Cortex of kidney (tissue), 1 donor: ENCODE measurements around the gene PEPD.

Experiments used
- DNase-seq: peaks from one replicate; lab custom pipeline; 2025; lab: John Stamatoyannopoulos, UW

PEPD gene

GRCh38 chr19:33472691-33473652 is 48.6 kb downstream of the PEPD start:
- no peak for DNase-seq

- no peak for DNase-seq
Measured at GRCh38 chr19:33472226-33472625, 49.4 kb downstream of the PEPD start.

GRCh38 chr19:33471111-33471996 is 50.2 kb downstream of the PEPD start:
- no peak for DNase-seq

- DNase-seq: no peak
Measured at GRCh38 chr19:33470686-33471085, 50.9 kb downstream of the PEPD start.

GRCh38 chr19:33470040-33470330 is 51.6 kb downstream of the PEPD start:
- no peak for DNase-seq

GRCh38 chr19:33469171-33470039 is 52.2 kb downstream of the PEPD start:
- DNase-seq: no peak

GRCh38 chr19:33468361-33469170 is 53.0 kb downstream of the PEPD start:
- no peak for DNase-seq

GRCh38 chr19:33467851-33468250 is 53.7 kb downstream of the PEPD start:
- DNase-seq: no peak

GRCh38 chr19:33465834-33466233 is 55.8 kb downstream of the PEPD start:
- DNase-seq: no peak

GRCh38 chr19:33465371-33465770 is 56.2 kb downstream of the PEPD start:
- no peak for DNase-seq

- no peak for DNase-seq
Measured at GRCh38 chr19:33464733-33465115, 56.9 kb downstream of the PEPD start.

- DNase-seq: no peak
Measured at GRCh38 chr19:33464010-33464732, 57.4 kb downstream of the PEPD start.

GRCh38 chr19:33463199-33463598 is 58.4 kb downstream of the PEPD start:
- DNase-seq: no peak

GRCh38 chr19:33462112-33462791 is 59.3 kb downstream of the PEPD start:
- DNase-seq: no peak

GRCh38 chr19:33461256-33462111 is 60.1 kb downstream of the PEPD start:
- no peak for DNase-seq

GRCh38 chr19:33460221-33460908 is 61.2 kb downstream of the PEPD start:
- no peak for DNase-seq

GRCh38 chr19:33459222-33460090 is 62.1 kb downstream of the PEPD start:
- DNase-seq: no peak
